Activated CD8-positive, alpha-beta memory T cell treated with anti-CD3 and anti-CD28 coated beads, Interleukin-2, amount 50 U/mL, for 24 hours (primary cell): Measurements from ENCODE around the gene OTUD5.

Experiments used
- DNase-seq: peaks from one replicate; pipeline ENCODE4 v3.0.0-alpha.2; 2020; ENCODE audit errors: extremely low read depth

OTUD5 gene

DNA sequence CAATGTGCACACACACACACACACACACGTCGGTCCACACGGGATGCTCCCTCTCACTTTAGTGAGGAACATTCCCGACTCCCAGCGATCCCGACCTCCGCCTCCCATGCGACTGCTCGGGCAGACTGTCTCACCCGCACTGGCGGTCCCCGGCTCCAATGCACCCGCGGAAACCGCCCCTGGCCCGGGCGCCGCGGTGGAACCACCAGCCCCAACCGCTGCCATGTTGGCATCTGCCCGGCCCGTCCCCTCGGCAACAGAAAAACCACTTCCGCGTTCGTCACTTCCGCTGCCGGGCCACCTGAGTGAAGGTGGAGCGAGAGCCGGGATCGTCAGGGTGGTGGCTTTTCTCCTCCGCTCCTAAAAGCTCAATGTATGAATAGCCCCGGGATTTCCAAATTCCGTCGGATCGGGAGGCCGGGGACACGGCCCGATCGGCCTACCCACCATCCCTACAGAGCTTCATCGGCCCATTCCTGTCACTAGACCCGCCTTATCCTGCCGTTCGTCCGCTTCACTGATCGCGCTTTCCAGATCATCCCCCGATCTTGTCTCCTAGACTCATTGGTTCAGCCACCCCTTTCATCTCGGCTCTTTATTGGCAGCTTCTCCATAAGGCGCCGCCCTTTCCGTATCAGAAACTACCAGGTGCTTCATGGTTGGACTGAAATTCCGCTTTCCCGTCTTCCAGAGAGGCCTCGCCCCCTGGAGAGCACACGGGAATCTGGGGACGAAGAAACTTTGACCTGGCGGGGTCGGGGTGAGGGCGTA is 45.8 kb downstream of the OTUD5 start, which contains the start of gene SLC35A2:
Gene SLC35A2, minus strand, starts transcription at position 235 of the 771 bp plus-strand sequence. Its CDS starts 10 bp downstream, at position 225.
- peak; percentile 80 for DNase-seq

DNA sequence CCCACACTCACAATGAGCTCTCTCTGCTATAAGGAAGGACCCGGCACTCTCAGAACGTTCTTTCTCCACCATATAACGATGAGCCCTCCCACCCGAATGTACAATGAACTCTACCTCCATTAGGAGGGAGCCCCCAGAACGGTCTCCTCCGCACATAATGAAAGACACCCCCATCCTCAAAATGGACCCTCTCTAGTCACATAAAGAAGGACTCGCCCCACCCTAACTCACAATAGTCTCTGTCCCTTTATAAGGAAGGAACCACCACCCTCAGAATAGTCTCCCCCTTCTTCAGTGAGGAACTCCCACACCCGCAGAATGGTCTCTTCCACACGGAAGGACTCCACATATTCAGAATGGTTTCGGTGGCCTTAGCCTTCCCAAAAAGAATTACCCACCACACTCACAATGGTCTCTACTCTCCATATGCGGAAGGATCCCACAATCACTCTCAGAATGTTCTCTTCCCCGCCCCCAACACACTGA is 46.4 kb downstream of the OTUD5 start:
- DNase-seq, result no peak

DNA sequence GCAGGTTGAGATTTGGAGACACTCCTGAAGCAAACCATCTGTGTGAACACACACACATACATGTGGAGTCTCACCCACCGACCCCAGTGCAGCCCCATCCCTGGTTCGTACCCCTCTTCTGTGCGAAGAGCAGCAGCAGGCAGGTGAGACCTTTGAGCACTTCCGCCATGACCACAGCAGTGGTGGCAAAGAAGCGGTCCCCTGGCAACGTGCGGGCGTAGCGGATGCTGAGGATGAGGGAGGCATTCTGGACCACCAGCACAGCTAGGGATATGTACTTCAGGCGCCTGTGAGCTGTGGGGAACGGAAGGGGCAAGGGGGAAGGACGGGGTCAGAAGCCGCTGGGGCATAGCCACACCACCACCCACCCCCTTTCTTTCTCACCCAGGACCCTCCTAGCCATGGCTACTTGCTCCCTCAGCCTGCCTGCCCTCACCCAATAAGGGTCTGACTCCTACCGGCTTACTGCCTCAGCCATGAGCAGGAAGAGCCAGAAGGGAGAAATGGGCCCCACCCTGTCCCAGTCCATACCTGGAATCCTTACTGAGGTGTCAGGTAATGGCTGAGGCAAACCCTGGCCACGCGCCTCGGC is 47.6 kb downstream of the OTUD5 start:
- DNase-seq, result no peak

DNA sequence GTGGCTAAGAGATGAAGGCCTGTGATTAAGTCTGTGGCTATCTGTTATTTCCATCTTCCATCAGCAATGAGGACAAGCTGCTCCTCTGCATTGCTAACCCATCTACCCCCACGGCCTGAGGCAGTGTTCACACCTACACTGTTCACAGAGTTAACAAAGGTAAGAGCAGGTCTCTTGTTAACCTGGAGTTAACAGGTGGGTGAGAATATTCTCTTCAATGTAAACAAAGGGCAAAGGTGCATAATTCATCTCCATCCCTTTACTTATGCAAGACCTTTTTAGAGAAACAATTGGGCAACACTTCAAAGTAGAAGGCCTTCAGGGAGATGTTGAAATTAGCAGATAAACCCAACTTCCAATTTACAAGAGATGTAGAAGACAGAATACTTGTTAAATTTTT is 48.8 kb downstream of the OTUD5 start:
- no peak for DNase-seq

DNA sequence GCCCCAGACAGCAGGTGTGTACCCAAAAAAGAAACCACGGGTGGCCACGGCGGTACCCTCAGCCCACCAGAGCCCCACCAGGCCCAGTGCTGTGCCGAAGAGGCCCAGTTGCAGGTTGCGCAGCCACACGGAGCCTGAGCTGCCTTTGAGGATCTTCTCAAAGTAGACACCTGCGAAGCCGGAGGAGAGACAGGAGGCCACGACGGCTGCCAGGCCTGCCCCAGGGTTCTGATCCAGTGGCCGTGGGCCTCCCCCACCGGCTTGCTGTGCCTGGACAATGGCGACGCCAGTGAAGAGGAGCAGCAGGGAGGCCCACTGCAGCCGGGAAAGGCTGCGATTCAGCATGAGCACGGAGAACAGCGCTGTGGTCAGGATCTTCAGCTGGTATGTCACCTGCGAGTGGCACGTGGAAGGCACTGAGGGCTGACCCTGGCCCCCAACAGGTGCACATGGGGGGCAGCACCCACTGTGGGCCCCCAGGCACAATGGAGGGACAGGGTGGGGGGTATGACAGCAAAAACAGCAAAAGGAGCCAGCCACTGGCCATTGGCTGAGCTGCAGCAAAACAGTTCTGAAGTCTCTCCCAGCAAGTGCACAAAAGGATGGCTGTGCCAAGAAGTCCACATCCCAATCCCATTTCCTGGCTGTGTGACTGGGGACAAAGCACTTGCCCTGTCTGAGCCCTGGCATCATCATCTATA is 52.2 kb downstream of the OTUD5 start:
- no peak for DNase-seq

DNA sequence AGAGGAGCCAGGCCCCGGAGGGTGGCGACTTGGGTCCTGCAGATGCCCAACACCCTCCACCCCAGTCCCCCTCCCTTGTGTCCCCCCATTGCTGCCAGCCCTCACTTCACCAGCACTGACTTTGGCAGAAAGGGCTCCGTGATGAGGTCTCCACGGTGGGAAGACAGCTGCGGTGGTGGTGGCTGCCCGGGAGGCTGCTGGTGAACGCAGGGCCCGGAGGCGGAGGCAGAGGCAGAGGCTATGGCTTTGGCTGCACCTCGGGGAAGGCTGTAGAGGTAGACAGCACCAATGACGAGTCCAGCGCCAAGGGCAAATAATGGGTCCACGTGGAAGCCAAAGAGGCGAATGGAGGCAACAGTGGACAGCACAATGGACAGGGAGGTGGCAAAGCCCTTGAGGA is 52.8 kb downstream of the OTUD5 start:
- DNase-seq, result no peak

DNA sequence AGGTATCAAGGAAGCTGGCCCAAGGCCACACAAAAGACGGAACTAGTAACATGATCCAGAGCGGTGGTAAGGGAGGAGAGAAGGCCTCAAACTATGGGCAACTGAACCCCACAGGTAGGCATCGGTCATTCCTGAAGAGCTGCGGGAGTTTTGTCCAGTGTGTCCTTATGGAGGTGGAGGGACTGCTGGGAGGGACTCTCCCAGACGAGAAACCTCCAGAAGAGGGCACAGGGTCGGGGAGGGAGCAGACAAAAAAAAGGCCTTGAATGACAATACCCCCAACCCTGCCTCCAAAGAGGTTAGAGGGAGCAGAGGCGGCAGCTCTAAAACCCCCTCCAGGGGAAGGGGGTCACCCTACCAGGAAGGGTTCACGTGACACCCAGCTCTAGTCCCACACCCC is 53.2 kb downstream of the OTUD5 start:
- DNase-seq, result no peak

DNA sequence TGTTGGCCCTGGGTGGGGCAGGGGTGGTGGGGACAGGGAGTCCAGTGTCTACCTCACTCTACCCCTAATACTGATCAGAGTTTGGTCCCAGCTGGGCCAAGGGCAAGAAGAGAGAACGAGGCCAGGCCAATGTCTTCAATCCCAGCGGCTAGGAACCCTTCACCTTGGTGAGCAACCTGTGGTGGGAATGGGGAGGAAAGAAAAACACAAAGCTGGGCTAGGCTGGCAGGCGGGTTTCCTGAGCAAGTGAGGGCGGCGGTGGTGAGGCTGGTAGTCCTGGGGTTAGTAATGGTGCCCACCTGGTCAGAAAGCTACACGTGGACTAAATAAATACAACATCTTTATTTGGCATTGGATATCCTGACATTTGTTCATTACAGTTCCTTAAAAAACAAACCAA is 54.1 kb downstream of the OTUD5 start:
- DNase-seq, result no peak

DNA sequence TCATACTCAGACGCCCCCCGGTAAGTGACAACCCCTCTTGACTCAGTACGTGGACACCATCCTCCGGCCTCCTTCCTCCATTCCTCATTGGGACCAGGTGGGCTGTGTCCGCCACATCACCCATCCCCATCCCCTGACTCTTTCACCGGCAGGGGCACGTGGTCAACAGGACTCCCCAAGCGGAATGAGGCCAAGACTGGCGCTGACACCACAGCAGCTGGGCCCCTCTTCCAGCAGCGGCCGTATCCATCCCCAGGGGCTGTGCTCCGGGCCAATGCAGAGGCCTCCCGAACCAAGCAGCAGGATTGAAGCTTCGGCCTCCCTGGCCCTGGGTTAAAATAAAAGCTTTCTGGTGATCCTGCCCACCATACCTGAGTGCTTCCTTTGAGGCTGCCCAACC is 54.6 kb downstream of the OTUD5 start:
- no peak for DNase-seq

DNA sequence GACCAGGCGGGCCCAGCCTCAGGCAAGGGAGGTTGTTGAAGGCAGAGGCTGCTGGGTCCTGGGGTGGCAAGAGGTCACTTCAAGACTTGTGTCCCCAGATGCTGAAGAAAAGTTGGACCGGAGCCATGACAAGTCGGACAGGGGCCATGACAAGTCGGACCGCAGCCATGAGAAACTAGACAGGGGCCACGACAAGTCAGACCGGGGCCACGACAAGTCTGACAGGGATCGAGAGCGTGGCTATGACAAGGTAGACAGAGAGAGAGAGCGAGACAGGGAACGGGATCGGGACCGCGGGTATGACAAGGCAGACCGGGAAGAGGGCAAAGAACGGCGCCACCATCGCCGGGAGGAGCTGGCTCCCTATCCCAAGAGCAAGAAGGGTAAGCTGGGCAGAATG is 55.3 kb downstream of the OTUD5 start:
- DNase-seq, result no peak

DNA sequence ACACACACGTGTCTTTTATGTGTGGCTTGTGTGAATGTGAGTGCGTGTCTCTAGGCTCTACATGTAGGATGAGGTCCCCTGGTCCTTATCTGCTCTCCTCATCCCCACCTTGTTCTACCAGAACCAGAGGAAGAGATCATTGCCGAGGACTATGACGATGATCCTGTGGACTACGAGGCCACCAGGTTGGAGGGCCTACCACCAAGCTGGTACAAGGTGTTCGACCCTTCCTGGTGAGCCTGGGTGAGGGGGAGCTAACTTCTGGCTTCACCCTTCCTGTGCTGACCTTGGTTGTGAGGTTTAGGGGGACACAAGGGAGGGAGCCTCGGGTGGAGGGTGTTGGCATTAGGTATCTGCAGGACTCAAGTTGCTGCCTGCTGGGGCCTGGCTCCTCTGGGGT is 56.3 kb downstream of the OTUD5 start:
- DNase-seq, result no peak

DNA sequence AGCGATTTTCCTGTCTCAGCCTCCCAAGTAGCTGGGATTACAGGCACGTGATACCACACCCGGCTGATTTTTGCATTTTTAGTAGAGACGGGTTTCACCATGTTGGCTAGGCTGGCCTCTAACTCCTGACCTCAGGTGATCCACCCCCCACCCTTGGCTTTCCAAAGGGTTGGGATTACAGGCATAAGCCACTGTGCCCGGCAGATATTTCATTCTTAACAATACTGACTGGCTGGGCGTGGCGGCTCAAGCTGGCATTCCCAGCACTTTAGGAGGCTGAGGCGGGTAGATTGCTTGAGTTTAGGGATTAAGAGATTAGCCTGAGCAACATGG is 58.4 kb downstream of the OTUD5 start:
- no peak for DNase-seq

DNA sequence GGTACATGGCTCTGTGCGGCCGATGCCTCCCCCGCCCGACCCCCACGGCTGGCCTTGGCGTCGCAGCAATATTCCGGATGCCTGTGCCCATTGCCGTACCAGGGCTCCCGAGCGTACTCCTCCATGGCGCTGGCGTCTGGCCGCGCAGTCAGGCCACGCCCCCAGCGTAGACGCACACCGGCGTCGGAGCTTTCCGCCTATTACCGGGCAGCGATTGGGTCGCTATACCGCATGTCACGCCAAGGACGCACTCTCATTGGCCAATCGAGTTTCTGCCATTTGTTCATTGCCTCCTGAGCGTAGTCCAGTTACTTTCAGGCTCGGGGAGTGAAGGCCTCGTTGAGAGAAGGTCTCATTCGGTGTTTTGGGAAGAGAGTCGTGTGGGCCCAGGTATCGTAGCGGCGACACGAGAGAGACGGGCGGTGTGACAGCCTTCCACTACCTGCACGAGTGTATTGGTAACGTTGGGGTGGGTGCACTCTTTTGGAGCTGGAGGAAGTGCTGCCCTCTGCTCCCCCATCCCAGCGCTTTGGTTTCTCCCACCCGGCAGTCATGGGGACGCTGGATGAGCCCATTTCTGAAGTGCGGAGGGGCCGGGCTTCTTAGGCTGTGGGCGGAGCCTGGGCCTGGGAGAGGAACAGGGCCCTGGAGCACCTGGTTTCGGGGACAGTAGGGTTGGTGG is 59.6 kb downstream of the OTUD5 start, which contains the start of the genes PQBP1 and TIMM17B:
Gene PQBP1, plus strand, starts transcription at position 306 of the 682 bp plus-strand sequence. CDS start 580 bp downstream, outside the sequence.
Gene TIMM17B, minus strand, starts transcription at position 144 of the 682 bp plus-strand sequence. Its CDS starts 19 bp downstream, at position 125.
- DNase-seq, result no peak

DNA sequence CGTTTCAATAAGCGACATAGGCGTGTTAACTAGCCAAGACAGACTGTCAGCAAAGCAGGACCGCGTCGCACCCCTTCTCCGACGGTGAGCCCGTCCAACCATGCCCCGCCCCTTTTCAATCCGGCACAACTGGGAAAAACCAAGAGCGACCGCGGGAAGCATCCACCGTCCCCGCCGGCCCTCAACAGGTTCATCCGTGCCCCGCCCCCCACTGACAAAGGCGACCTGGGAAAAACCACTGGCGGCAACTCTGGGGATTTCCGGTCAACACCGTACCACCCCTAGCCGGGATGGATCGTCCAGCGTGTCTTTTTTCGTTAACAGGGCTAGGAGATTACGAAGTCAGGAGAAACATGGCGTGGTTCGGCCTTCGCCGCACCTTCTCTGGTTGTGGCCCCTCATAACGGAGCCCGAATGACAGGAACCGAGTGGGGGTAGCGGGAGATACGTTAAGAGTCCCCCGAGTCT is 60.2 kb downstream of the OTUD5 start:
- no peak for DNase-seq

DNA sequence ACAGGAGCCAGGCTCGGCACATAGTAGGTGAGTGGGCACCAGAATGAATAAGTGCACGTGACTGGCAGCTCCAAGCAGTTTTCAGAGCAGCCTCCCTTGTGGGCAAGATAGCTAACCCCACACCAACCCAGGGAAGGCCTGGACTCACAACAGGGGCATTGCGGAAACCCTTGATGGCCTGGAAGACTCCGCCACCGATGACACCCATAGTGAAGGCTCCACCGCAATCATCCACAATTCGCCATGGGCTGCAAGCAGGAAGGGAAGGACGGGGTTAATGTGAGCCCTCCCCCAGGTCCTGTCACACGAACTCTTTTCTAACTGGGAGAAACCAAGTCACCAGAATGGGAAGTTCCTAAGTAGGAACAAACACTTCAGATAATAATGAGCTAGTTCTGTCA is 60.8 kb downstream of the OTUD5 start:
- no peak for DNase-seq

DNA sequence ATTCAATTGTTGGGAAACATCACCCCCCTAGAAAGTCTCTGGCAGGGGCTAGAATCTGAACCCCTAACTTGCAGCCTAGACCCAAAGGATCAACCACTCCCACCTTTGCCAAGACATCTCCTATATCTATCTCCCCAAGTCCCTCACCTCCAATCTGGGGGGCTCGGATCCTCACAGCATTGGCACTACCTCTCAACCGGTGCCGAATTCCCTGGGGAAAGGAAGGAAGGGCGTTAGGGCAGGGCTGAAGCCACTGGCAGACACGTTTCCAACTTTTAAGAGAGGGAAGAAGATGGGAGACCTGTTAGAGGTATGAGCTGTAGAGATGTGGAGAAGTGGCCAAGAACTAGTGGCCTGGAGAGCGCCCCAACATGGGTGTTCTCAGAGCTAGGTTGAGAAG is 62.5 kb downstream of the OTUD5 start:
- no peak for DNase-seq

DNA sequence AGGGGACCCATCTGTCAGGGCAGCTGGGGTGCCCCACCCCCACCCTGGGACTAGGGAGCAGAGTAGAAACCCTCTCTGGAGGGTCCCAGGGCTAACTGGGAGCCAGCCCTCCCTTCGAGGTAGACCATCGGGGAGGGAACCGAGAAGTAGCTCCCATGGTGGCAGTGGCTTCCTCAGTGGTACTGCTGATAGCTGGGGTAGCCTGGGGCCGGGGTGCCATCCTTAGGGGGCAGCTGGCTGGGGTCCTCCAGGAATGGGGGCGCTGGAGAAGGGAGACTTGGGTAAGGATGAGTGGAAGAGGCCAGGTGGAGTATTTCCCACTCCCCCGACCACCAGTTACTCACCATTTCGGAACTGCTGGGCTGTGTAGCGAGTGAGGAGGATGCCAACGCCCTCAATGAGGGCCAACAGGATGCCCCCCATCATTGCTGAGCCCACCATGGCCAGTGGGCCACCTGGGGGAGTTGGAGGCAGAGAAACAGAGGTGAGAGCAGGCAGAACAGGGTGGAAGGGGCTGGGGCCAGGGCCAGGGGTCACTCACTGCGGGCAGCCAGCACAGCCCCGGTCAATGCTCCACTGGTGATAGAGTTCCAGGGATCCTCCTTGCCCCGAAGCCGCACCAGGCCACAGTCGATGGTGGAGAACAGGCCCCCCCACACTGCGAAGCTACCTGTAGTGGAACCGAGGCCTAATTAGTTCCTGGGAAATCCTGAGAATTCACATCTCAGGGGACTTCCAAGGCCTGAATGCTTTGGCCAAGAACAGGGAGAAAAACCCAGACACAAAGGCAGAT is 63.7 kb downstream of the OTUD5 start:
- DNase-seq, result no peak

DNA sequence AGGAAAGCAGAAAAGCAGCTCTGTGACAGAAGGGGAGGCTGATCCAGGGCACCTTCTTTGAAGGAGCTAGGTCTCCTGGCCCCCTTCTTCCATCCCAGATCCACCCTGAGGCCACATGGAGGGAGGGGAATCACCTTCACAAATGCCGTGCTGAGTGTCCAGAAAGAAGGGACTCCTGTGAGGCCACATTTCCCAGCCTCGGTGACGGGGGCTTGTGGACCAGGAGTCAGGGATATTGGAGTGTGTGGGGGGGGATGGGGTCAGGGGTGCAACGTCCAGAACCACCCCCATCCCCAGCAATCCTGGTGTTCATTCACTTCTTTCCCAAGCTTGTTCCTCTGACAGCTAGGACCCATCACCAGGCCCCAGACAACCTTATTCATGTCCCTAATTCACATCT is 64.5 kb downstream of the OTUD5 start:
- no peak for DNase-seq

DNA sequence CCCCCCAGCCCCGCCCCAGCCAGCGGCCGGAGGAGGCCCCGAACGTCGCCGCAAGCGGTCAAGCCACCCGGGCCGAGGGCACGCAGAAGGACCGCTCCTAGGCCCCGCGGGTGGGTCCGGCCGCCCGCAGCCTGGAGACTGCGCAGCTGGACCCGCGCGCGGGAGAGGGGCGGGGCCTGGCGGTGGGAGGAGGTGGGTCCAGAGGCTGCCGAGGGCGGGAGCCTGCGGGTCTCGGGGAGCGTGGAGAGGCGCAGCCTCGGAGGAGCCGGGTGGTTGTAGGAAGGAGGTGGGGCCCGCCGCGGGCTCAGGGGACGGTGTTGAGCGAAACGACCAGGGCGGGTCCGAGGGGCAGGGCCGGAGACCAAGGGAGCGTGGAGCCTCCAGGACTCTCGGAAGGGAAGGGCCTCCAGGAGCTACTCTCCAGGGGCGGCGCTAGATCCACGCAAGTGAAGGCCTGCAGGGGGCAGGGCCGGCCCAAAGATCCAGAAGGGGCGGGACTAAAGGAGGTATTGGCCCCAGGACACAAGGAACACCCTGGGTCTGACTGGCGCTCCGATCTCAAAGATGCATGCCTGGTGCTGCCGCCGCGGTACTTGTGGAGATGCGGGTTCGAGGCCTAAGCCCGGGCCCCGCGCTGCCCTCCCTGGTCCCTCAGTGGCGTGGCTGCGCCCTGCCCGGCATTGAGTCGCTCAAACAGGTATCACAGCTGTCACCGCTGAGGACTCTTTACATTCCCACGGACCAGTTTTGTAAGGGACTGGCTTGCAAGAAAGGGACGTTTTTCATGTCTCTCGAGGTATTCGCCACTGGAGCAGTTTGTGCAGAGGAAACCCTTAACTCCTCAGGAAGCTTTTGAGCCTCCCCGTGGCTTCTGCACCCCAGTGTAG is 65.8 kb downstream of the OTUD5 start:
- peak; percentile 26 for DNase-seq

DNA sequence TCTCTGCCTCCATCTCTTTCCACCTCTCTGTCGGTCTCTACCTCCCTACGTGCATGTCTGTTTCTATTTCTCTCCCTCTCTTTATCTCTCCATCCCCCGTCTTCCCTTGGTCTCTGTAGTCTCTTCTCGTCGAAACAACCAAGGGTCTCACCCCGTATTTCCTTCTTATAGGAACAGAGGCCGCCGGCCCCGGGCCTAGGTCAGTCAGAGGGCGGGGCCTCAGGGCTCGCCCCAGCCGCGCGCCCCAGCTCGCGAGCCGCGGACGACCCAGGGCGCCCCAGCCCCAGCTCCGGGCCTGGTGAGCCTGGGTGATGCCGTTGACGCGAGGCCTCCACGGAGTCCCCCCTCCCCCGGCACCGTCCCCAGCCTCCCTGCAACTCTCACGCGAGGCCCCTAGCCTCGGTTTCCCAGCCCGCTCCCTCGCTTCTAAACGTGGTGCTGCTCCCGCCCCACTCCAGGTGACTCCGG is 66.4 kb downstream of the OTUD5 start:
- DNase-seq, result no peak
